ENCODE data around the gene BRAT1.
"Not testable (repeated sequence)": the region's sequence is repeated elsewhere in the genome, so short reads cannot be mapped to it uniquely, and the experiment has no call there.

DNA sequence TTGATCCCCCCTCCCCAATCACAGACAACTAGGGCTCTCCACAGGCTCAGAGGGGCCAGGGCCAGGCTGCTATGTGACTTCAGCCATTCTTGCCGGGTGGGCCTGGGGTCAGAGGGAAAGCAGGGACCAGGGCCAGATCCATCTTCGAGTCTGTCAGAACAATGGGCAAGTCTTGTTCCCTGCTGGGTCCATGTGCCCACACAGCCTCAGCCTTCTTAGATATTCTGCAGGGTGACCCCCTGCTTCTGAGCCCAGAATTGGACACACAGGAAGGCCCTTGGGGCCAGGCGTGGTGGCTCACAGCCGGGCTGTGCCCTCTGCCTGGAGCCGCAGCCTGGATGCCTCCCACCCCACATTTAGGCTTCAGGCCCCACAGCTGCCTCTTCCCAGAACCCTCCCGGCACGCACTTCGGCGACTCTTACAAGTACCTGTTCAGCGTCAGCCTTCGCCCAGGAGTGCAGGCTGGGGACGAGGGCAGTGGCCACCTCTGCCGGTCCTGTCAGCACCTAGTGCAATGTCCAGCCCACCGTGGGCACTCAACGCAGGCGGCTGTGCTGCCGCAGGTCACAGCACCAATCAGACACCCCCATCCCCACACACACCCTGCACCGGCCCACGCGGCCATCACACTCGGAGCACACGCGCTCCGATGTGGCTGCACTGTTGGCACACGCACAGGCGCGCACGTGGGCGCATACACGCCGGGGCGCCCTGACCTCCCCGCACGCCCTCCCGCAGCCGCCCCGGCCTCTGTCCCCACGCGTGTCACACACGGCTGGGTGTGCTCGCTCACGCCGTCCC, 24.1 kb downstream of the BRAT1 start:
- TF ChIP-seq POLR2AphosphoS5 (IDR thresholded peaks at IDR 0.05); EP300 (conservative IDR thresholded peaks at IDR 0.05; ENCODE audit: poor library complexity, severe bottlenecking); RAD21 (conservative IDR thresholded peaks at IDR 0.05); TAF1 (IDR thresholded peaks at IDR 0.05; ENCODE audit: low read depth); EZH2 (IDR thresholded peaks at IDR 0.05; ENCODE audit: borderline replicate concordance, insufficient read depth, low read length, poor library complexity, severe bottlenecking): not testable (repeated sequence)
- TF ChIP-seq, protein P1, sequence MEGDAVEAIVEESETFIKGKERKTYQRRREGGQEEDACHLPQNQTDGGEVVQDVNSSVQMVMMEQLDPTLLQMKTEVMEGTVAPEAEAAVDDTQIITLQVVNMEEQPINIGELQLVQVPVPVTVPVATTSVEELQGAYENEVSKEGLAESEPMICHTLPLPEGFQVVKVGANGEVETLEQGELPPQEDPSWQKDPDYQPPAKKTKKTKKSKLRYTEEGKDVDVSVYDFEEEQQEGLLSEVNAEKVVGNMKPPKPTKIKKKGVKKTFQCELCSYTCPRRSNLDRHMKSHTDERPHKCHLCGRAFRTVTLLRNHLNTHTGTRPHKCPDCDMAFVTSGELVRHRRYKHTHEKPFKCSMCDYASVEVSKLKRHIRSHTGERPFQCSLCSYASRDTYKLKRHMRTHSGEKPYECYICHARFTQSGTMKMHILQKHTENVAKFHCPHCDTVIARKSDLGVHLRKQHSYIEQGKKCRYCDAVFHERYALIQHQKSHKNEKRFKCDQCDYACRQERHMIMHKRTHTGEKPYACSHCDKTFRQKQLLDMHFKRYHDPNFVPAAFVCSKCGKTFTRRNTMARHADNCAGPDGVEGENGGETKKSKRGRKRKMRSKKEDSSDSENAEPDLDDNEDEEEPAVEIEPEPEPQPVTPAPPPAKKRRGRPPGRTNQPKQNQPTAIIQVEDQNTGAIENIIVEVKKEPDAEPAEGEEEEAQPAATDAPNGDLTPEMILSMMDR (IDR thresholded peaks at IDR 0.05; ENCODE audit: poor library complexity, severe bottlenecking): not testable (repeated sequence)
- TF ChIP-seq, protein P2, sequence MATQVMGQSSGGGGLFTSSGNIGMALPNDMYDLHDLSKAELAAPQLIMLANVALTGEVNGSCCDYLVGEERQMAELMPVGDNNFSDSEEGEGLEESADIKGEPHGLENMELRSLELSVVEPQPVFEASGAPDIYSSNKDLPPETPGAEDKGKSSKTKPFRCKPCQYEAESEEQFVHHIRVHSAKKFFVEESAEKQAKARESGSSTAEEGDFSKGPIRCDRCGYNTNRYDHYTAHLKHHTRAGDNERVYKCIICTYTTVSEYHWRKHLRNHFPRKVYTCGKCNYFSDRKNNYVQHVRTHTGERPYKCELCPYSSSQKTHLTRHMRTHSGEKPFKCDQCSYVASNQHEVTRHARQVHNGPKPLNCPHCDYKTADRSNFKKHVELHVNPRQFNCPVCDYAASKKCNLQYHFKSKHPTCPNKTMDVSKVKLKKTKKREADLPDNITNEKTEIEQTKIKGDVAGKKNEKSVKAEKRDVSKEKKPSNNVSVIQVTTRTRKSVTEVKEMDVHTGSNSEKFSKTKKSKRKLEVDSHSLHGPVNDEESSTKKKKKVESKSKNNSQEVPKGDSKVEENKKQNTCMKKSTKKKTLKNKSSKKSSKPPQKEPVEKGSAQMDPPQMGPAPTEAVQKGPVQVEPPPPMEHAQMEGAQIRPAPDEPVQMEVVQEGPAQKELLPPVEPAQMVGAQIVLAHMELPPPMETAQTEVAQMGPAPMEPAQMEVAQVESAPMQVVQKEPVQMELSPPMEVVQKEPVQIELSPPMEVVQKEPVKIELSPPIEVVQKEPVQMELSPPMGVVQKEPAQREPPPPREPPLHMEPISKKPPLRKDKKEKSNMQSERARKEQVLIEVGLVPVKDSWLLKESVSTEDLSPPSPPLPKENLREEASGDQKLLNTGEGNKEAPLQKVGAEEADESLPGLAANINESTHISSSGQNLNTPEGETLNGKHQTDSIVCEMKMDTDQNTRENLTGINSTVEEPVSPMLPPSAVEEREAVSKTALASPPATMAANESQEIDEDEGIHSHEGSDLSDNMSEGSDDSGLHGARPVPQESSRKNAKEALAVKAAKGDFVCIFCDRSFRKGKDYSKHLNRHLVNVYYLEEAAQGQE (IDR thresholded peaks at IDR 0.05; ENCODE audit: borderline replicate concordance): not testable (repeated sequence)
